GM21390 (cell line): Measurements from ENCODE around the gene CCDC70.

Experiments
- ATAC-seq: cut with Tn5 transposase; IDR thresholded peaks from one replicate; pipeline ENCODE4 v1.9.1; 2021; ENCODE audit not compliant: unreplicated experiment

Gene CCDC70

GRCh38 chr13:51861723-51862300 is at the start of gene CCDC70:
Gene CCDC70, plus strand, starts transcription at chr13:51861969. Its CDS starts 3,443 bp downstream, at chr13:51865412.
- no peak for ATAC-seq

DNA sequence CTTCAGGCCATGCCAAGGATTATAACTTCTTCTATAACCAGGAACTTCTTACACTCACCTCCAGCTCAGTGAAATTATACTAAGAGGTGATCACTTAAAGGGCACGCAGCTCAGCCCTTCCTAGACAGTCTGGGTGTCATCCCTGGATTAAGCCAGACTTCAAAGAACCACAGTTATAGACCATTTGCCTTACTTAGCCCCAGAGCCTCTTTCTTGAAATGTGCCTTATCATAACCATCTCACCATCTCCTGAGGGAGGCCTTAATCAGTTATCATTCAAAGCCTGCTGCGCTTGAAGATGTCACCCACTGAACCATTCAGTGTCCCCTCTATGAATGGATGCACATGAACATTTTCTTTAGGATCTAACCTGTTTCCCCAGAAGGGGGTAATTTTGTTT is 47.7 kb upstream of the CCDC70 start:
- ATAC-seq = no peak

- peak; percentile 78 for ATAC-seq
These were observed 46.7 kb upstream of the CCDC70 start for GRCh38 chr13:51814825-51815650.

- ATAC-seq = no peak
These were observed 45.9 kb upstream of the CCDC70 start for GRCh38 chr13:51815848-51816247.

GRCh38 chr13:51816604-51817249 is 45.0 kb upstream of the CCDC70 start:
- no peak for ATAC-seq

GRCh38 chr13:51817717-51818116 is 44.1 kb upstream of the CCDC70 start:
- ATAC-seq = no peak

DNA sequence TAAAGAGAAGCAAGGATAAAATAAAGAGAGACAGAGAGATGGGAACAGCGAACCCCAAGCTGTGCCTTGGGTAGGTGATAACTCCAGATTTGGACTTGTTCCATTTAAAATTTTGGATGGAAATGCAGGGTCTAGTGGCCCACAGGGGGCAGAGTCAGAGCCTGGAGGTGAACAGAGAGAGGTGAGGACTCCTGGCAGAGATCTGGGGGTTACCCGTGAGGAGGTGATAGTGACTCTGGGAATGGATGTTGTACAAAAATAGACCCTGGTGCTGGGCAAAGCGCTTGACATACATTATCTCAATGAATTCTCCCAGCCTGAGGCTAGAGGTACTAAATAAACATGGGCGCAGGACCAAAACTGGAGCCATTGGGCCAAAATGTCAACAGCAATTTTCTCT is 43.5 kb upstream of the CCDC70 start:
- ATAC-seq = no peak

DNA sequence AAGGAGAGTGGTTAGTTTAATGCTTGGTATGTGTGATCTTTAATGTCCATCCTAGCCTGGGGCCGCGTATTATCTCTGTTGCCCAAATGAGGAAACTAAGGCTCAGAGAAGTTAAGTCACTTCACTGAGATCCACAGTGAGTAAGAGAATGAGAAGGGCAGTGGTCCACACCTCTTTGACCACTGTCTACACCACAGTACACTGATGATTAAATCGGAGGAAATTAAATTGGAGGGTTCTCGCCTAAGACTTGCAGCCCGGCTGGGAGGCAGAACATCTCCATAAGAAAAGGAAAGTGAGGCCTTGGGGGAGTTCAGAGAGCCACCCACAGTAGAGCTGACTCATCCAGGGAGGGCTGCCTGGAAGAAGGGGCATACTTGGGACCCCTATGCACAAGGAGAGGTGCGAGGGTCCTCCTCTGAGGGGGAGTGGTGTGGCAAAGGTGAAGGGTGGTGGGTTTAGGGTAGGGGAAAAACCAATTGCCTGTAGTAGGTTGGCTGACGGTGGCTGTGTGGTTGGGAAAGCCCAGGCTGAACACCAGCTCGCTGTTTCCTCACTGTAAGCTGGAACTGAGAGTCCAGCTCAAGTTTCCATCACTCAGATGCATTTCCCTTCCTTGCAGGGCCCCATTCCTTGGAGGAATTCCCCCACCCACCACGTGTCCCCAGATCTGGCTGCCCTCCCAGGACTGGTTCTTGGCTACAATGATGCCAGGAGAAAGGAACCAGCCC is 42.8 kb upstream of the CCDC70 start:
- no peak for ATAC-seq

DNA sequence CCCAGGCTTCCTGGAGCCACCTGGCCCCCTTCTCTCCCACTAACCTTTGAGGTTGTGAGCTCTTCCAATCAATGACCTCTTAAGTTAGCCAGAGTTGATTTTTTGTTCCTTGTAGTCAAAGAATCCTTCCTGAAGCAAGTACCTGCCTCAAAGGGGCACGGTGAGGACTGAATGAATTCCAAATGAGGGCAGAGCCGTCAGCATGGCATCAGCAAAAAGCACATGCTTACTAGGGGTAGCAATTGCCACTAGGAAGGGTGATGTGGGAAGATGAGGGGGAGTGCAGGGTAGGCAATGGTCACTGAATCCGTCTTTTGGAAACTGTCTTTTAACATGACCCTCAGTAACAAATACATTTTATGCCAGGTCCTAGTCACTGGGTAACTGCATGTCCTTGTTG is 42.2 kb upstream of the CCDC70 start:
- no peak for ATAC-seq

GRCh38 chr13:51820016-51820597 is 41.7 kb upstream of the CCDC70 start:
- ATAC-seq = no peak

DNA sequence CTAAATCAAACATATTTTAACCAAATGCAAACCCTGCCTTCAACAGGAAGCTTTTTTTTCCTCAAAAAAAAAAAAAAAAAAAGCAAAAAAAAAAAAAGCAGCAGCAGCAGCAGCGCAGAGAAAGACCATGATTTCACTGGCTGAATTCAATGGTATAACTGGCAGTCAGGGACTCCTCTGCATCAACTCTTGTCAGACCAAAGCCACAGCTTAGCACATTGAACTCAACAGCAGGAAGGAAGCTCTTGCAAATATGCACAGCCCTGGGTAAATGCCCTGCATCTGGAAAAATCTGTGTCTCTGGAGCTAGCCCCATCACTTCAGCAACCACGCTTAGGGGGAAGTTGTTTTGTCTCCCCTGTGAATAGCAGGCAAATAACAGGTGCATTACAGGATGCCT is 40.2 kb upstream of the CCDC70 start:
- ATAC-seq = no peak

- ATAC-seq = no peak
These were observed 39.5 kb upstream of the CCDC70 start for GRCh38 chr13:51822106-51822815.

GRCh38 chr13:51823359-51823758 is 38.4 kb upstream of the CCDC70 start:
- ATAC-seq = no peak

DNA sequence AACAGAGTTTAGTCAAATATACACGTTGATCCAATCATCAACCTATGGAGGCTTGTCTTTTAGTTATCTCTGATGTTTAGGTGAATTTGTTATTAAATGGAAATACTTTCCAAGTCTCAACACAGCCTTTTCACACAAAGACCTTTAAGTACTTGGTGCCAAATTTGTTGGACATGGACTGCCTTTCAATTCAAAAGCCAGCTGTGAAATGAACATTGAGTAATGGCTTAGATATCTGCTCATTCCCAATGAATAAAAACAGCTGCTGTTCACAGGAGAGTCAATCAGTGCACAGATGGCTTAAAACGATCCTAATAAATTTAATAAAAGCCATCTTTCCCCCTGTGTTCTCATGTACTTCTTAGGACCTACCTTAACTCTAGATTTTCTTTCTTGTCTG is 37.9 kb upstream of the CCDC70 start:
- no peak for ATAC-seq

DNA sequence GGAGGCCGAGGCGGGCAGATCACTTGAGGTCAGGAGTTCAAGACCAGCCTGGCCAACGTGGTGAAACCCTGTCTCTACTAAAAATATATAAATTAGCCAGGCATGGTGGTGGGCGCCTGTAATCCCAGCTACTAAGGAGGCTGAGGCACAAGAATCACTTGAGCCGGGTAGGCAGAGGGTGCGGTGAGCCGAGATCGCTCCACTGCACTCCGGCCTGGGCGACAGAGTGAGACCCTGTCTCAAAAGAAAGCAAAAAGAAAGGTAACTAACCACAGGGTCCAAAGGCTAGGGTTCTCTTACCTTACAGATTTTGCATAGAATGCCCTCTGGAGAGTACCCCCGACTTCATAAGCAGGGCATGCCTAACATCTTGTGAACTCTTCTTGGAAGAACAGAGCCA is 37.1 kb upstream of the CCDC70 start:
- peak; percentile 12 for ATAC-seq

DNA sequence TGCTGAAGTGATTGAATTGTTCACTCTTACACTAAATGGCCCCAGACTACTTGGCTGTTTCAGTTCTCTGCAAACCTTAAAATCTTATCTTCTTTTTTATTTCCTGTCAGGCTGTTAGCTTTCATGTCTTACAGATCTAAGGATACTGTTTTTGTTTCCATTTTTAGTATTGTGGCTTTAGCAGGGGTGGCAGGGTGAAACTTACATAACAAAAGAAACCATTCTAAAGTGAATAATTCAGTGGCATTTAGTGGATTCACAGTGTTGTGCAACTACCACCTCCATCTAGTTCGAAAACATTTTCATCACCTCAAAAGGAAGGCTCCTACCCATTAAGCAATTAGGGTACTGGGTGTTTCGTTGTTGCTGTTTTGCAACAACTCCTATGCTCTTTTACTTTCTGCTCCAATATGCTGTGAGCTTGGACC is 36.6 kb upstream of the CCDC70 start:
- peak; percentile 61 for ATAC-seq

- no peak for ATAC-seq
These were observed 36.0 kb upstream of the CCDC70 start for GRCh38 chr13:51825681-51826254.

GRCh38 chr13:51826606-51827005 is 35.2 kb upstream of the CCDC70 start:
- ATAC-seq = no peak

DNA sequence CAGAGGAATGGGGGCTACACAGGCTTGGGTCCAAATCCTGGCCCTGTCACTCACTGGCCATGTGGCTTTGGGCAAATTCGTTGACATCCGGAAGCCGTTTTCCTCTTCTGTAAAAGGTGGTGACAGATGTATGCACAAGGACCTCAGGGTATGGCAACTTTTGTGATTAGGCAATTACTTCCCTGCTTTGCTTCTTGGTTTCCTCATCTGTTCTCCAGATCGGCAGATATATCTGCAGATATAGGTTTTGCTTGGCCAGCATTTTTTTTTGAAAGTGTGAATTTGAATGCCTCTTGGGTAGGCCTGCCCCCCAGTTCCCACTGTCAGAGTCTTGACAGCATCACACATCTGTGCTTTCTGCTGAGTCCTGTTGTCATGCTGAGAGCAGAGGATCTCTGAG is 34.5 kb upstream of the CCDC70 start:
- ATAC-seq = no peak
